Upper lobe of left lung (tissue), 4 donors: ENCODE measurements around the gene ACTN4.

Source experiments
- POLR2A ChIP-seq, 4 donors: fragments of 450-650 bp; IDR thresholded peaks; one replicate each; pipeline ENCODE4 v1.5.1; 2016 to 2017; ENCODE audit warnings: antibody characterized with exemption in 4 of 4, mild to moderate bottlenecking in 2 of 4
- TF ChIP-seq, protein P1 (sequence below), 6 experiments: fragments of 450-650 bp in 4 of 6; fragments of 200-600 bp in 2 of 6; sonication (generic) in 2 of 6; IDR thresholded peaks; one replicate each; pipeline ENCODE4 v1.5.1; 2016 to 2019; ENCODE audit warnings: antibody characterized with exemption in 6 of 6

GRCh38 chr19:38736036-38736412, 88.6 kb downstream of the ACTN4 start:
- TF ChIP-seq, protein P1, sequence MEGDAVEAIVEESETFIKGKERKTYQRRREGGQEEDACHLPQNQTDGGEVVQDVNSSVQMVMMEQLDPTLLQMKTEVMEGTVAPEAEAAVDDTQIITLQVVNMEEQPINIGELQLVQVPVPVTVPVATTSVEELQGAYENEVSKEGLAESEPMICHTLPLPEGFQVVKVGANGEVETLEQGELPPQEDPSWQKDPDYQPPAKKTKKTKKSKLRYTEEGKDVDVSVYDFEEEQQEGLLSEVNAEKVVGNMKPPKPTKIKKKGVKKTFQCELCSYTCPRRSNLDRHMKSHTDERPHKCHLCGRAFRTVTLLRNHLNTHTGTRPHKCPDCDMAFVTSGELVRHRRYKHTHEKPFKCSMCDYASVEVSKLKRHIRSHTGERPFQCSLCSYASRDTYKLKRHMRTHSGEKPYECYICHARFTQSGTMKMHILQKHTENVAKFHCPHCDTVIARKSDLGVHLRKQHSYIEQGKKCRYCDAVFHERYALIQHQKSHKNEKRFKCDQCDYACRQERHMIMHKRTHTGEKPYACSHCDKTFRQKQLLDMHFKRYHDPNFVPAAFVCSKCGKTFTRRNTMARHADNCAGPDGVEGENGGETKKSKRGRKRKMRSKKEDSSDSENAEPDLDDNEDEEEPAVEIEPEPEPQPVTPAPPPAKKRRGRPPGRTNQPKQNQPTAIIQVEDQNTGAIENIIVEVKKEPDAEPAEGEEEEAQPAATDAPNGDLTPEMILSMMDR (IDR thresholded peaks at IDR 0.05): peak in 1 of 6 experiments; percentile 16
- TF ChIP-seq POLR2A (IDR thresholded peaks at IDR 0.05): peak in 1 of 4 donors; percentile 51
